NCI-H2107 treated with DMSO at 0.1 percent for 48 hours (cell line): ENCODE data around the gene CTIF.
A peak's percentile ranks its signal among the peaks of the same experiment; 100 is the strongest.

Experiments
- DNase-seq: peaks from one replicate; lab custom pipeline; 2025; ENCODE audit not compliant: unreplicated experiment; lab: John Stamatoyannopoulos, UW

The CTIF gene

GRCh38 chr18:48531908-48532307 lies 6.9 kb upstream of the CTIF start:
- DNase-seq = no peak

DNA sequence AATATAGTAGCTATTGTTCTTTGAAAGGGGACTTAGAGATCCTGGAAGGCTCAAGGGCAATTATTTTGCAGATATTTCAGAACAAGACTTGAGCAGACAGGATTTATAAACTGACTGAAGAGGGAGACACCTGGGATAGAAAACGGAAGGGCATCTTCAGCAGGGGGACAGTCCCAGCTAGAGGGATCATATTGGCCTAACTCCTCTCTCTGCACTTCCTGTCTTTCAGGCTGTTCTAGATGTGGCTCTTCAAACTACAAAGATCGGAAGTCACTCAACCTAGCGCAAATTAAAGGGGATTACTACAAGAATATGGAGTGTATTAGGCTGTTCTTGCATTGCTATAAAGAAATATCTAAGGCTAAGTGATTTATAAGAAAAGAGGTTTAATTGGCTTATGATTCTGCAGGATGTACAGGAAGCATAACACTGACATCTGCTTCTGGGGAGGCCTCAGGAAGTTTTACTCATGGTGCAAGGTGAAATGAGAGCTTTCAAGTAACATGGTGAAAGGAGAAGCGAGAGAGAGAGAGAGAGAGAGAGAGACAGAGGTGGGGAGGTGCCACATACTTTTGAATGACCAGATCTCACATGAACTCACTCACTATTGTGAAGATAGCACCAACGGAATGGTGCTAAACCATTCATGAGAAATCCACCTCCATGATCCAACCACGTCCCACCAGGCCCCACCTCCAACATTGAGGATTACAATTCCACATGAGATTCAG lies 5.3 kb upstream of the CTIF start:
- no peak for DNase-seq

DNA sequence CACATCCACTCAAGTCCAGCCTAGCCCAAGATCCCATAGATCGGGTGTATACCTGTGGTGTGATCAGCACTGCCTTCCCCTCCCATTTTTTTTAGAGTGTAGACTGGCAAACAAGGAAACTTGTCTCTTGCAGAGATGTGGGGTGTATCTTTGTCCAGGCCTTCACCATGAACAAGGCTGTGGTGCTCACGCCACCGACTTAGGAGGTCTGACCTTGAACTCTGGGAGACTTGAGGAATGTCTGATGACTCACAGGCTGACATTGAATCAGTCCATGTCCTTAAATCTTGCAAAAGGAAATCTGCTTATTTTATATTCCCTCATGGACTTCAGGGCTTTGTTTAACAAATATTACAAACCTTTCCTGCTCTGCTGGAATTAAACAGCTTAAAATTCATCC lies 4.5 kb upstream of the CTIF start:
- DNase-seq = no peak

DNA sequence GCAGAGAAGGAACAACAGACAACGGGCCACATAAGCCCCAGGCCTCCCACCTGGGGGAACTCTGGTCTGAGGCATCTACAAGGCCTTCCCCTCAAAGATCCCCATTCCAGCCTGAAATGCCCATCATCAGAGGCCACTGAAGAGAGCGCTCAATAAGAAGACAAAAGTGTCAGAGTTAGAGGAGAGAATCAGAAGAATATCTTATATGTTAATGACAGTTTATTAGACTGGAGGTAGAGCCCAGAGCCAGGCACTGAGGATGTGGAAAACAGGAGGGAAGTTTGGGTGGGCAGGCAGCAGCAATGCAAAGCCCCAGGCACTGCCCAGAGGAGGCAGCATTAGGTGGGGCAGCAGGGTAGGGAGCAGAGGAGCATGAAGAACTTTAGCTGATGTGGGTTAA lies 2.9 kb upstream of the CTIF start:
- DNase-seq = no peak

DNA sequence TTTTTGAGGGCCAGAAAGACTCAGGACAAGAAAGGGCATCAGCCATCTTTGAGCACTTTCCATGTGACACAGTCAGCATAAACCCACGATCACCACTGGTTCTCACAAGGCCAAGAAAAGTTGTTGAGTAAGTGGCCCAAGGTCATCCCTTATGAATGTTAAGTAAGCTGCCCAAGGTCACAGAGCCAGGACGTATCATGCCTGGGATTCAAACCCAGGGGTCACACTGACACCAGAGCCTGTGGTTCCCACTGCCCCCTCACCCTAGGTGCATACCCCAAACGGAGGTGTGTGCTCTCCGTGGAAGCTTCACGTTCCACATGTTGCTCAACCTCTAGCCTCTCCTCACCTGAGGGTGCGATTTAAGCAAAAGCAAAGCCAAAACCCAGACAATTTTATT lies 2.3 kb upstream of the CTIF start:
- no peak for DNase-seq

- peak; percentile 50 for DNase-seq
Observed at GRCh38 chr18:48539406-48540250, 797 bp downstream of the CTIF start.

GRCh38 chr18:48540251-48541025 lies 1.6 kb downstream of the CTIF start:
- DNase-seq = peak; percentile 37

DNA sequence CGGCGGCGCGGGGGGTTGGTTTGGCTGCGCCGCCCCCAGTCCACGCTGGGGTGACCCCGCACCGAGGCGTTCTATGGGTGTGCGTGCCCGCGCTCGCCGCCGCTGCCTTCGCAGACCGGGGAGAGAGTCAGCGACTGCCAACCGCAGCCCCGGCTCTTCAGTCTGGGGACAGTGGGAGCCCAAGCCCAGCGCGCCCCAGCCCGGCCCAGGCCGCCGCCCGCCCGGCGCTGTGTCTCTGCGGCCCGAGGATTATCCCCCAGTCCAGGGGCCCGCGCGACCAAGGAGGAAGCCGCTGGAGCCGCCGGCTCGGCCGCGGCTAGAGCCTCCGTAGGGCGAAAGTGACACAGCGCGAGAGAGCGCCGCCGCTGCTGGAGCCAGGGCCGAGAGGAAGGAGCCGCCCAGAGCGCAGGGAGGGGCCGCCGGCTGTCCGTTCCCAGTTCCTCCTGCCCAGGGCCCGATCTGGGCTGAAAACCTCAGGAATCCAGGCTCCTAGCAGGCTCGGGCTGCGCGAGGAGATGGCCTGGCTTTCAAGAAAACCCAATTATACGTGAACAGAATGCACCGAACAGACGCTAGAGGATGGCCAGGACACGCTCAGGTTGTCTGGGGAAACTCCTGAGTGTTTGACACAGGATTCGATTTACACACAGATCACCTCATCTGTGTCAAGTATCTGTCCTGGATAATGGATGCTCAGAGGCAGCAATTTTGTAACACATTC lies 2.4 kb downstream of the CTIF start:
- DNase-seq = no peak

DNA sequence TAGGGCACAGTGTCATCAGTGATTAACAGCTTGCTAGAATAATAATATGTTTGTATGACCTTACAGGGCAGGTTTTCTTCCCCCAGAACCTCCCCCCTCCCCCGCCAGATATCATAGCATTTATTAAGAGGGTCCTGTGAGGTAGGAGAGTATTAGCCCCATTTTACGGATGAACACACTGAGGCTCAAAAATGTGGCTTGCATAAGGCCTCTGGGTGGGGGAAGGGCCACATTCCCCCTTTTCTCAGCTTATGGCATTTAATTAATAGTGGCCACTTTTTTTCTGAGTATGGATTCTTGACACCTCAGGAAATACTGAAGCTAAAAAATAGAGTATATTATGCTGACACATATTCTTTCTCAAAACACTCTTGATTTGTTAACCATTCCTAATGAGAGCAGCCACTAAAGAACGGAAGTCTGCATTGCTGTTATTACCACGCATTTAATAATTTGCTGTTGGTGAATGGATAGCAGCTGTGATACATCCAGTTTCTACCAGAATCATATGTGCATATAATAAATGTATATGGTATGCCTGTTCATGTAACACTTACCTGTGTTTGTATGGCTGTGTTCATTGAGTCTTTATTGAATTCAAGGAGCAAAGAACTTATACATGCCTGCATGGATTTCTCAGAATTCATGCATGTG lies 3.0 kb downstream of the CTIF start:
- no peak for DNase-seq

DNA sequence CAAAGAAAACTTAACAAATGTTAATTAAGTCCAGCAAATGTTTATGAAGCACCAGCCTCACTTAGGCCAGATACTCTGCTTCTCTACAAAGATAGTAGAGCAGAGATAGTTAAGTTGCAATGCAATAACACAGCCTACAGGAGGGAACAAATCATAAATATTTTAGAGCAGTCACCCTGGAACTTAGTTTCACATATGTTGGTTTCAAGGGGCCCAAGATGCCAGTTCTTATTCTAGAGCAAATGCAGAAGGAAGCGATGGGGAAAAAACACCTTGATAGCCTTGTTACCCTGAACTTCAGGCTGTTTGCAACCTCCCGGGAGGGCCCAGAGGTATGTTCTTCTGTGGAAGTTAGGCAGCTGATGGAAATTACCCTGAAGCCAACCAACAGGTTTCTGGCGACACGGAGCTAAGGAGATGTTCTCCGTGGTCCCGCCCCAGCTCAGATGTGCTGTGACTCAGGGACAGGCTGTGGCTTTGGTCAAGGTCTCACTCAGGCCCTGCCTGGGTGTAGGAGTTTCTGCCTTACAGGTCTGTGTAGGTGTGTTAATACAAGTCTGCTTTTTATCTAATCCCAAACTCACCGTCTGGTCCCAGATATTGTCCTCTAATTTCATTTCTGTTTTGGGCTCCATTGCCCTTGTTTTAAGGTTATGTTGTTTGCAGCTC lies 3.8 kb downstream of the CTIF start:
- DNase-seq = no peak

- DNase-seq = peak; percentile 71
Observed at GRCh38 chr18:48543228-48543627, 4.4 kb downstream of the CTIF start.

GRCh38 chr18:48544116-48544515 lies 5.3 kb downstream of the CTIF start:
- DNase-seq = no peak

- DNase-seq = no peak
Observed at GRCh38 chr18:48544661-48545415, 6.0 kb downstream of the CTIF start.

DNA sequence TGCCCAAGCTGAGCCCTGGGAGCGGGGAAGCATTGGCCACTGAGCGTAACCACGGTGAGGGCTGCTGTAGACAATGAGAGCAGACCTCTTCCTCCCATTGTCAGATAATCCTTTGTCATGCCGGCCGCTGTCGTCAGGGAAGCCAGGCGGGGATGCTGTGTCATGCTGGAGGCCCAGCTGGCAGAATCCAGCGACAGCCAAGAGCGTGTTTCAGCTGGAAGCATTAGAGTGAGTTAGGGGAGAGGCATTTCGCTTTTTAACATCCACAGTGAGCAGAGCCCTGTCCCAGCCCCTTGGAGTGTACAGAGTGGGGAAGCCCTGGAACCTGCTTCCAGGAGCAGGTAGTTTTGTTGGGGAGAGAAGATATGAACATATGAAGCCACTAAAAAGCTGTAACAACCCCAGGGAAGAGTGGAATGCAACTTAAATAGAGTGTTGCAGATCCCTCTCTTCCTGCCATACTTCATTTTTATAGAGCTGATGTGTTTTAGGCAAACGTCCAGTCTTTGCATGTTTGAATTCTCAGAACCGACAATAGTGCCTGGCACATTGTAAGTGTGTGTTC lies 7.0 kb downstream of the CTIF start:
- peak; percentile 71 for DNase-seq

DNA sequence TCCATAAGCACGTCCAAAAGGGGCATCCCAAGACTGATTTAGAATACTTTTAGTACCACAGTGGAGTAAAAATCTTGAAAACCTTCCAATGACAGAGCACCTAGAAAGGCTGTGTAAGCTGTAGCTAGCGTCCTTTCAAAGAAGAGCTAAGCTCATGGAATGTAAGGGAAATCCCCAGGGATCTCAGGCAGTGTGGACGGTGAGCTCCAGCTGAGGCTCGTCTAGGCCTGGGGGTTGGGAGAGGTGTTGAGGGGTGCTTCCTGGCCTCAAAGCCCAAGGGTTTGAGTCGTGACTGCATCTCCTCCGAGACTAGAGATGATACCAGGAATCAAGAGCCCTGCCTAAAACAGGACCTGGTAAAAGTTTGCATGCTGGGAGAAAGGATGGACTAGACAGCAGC lies 7.6 kb downstream of the CTIF start:
- no peak for DNase-seq

DNA sequence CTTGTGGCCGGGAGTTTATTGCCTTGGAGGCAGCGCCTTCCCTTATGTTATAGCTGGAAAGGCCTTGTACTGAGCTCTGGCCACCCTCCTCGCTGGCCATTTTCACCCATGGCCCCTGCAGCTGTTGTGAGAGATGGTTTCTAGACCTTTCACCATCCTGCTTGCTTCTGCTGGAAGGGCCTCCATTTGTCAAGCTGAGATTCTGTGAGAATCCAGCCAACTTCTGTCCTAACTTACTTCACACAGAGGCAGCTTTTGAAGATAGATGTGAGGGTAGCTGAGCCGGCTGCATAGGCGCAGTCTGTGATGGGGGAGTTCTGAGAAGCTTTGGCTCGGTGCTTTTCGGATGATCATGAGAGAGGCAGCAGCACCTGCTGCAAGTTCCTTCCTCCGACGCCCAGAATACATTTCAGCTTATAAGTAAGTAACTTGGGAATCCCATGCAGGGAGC lies 8.7 kb downstream of the CTIF start:
- no peak for DNase-seq

- no peak for DNase-seq
Observed at GRCh38 chr18:48548011-48548771, 9.4 kb downstream of the CTIF start.

DNA sequence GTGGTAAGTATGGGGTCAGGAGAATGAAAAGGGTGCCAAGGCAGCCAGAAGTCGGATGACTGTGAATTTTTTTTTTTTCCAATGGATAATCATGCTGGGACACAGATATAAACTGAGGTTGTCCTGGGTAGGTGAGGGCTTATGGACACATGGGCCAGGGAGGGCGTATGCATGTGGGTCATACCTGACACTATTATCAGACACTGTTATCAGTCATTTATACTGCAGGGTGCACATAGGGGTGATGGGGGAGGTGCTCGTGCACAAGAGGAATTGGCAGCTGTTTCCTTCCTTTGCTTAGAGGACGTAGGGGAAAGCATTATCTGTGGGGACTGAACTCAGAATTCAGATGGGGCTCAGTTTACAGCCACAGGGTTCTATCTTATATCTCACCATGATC lies 10.1 kb downstream of the CTIF start:
- DNase-seq = no peak
